SU-DHL-6 (cell line): ENCODE data around the gene USP11.
A peak's percentile ranks its signal among the peaks of the same experiment; 100 is the strongest.

Experiments used
- H2AFZ ChIP-seq: fragments of 200-600 bp; sonication (generic); 2 replicates; pipeline ENCODE4 v1.6.1; 2014; ENCODE audit warnings: low read depth, mild to moderate bottlenecking, moderate library complexity, mixed read lengths, antibody characterized with exemption, low read length; ENCODE audit not compliant: severe bottlenecking
- H3F3A ChIP-seq: fragments of 200-600 bp; shearing (Covaris generic); 2 replicates; pipeline ENCODE4 v1.6.0; 2016; ENCODE audit warnings: antibody characterized with exemption, mild to moderate bottlenecking; ENCODE audit not compliant: insufficient read depth
- H3K27ac ChIP-seq: fragments of 200-600 bp; sonication (generic); 2 replicates; pipeline ENCODE4 v1.5.1; 2016; ENCODE audit warnings: low read depth, mild to moderate bottlenecking, low read length, moderate library complexity, mixed read lengths
- H3K27me3 ChIP-seq: fragments of 200-600 bp; sonication (generic), shearing (Covaris generic); 2 replicates; pipeline ENCODE4 v1.6.0; 2014; ENCODE audit warnings: mild to moderate bottlenecking, low read length
- H3K36me3 ChIP-seq: fragments of 200-600 bp; sonication (generic); 2 replicates; pipeline ENCODE4 v1.6.1; 2014; ENCODE audit warnings: mild to moderate bottlenecking, low read length, mixed read lengths
- H3K4me2 ChIP-seq: fragments of 300-600, 200-600 bp; shearing (Covaris generic), sonication (generic); 2 replicates; pipeline ENCODE4 v1.6.0; 2014; ENCODE audit warnings: low read length, low read depth, mild to moderate bottlenecking; ENCODE audit not compliant: poor library complexity, severe bottlenecking
- H3K4me3 ChIP-seq: fragments of 200-600 bp; sonication (generic); 2 replicates; pipeline ENCODE4 v1.5.1; 2014; ENCODE audit warnings: antibody characterized with exemption, low read length, mild to moderate bottlenecking, mixed read lengths; ENCODE audit not compliant: insufficient read depth, poor library complexity, severe bottlenecking
- H3K79me2 ChIP-seq: fragments of 200-600 bp; sonication (generic); 2 replicates; pipeline ENCODE4 v1.6.1; 2014; ENCODE audit warnings: mild to moderate bottlenecking, low read length, moderate library complexity; ENCODE audit not compliant: insufficient read depth
- H3K9ac ChIP-seq: fragments of 200-600 bp; sonication (generic); 2 replicates; pipeline ENCODE4 v1.7.0; 2014; ENCODE audit warnings: mild to moderate bottlenecking, low read length
- H3K9me2 ChIP-seq: fragments of 200-600 bp; sonication (generic); replicated peaks from 2 replicates; pipeline ENCODE4 v1.6.1; 2014; ENCODE audit warnings: low read length; ENCODE audit not compliant: insufficient read depth
- H3K9me3 ChIP-seq: fragments of 200-600 bp; sonication (generic); 2 replicates; pipeline ENCODE4 v1.6.1; 2014; ENCODE audit warnings: low read length, mixed read lengths; ENCODE audit not compliant: insufficient read depth
- H4K20me1 ChIP-seq: fragments of 200-600 bp; sonication (generic); 2 replicates; pipeline ENCODE4 v1.6.1; 2014; ENCODE audit warnings: low read depth, mild to moderate bottlenecking, antibody characterized with exemption, low read length, moderate library complexity, mixed read lengths
- CTCF ChIP-seq: fragments of 200-600 bp; sonication (generic); IDR thresholded peaks from one replicate; pipeline ENCODE4 v1.5.1; 2017; ENCODE audit warnings: antibody characterized with exemption, mild to moderate bottlenecking, low read length, moderate library complexity; ENCODE audit not compliant: insufficient read depth, poor library complexity, severe bottlenecking
- EZH2phosphoT487 ChIP-seq: fragments of 200-600 bp; sonication (generic), shearing (Covaris generic); conservative IDR thresholded peaks from 2 replicates; pipeline ENCODE4 v1.6.1; 2018; ENCODE audit warnings: mild to moderate bottlenecking, antibody characterized with exemption, low read length, moderate library complexity, mixed read lengths

The USP11 gene

GRCh38 chrX:47232803-47233332 is at the start of gene USP11:
TSS of gene USP11 (plus strand) at chrX:47233009. CDS start at chrX:47233044, 35 bp downstream.
- Histone ChIP-seq H3K9me2 (no peaks in the 10 kb centered on the region), H2AFZ (no peak within 1 kb of the TSS), H3F3A (peaks cover 14% of the 10 kb centered on the region), H3K9me3 (no peaks in the 10 kb centered on the region), H3K27ac (peak within 1 kb of the TSS; percentile 88), H3K36me3 (no peaks in the 10 kb centered on the region), H3K9ac (peak within 1 kb of the TSS; percentile 73), H3K4me3 (peak within 1 kb of the TSS; percentile 84), H3K79me2 (peaks cover 41% of the 10 kb centered on the region), H4K20me1 (no peaks in the 10 kb centered on the region), H3K27me3 (no peaks in the 10 kb centered on the region), H3K4me2 (peak within 1 kb of the TSS; percentile 97)
- TF ChIP-seq CTCF (no peak), EZH2phosphoT487 (no peak)

GRCh38 chrX:47184486-47184885 is 48.3 kb upstream of the USP11 start:
- H2AFZ ChIP-seq = no peak overlapping the region
- H3K27me3 ChIP-seq = no peaks in the 10 kb centered on the region
- no peak for TF ChIP-seq EZH2phosphoT487
- no peak for TF ChIP-seq CTCF
- peaks cover 14% of the 10 kb centered on the region for H3F3A ChIP-seq
- H4K20me1 ChIP-seq = no peaks in the 10 kb centered on the region
- no peak overlapping the region for H3K27ac ChIP-seq
- no peaks in the 10 kb centered on the region for H3K79me2 ChIP-seq
- no peaks in the 10 kb centered on the region for H3K9me3 ChIP-seq
- no peaks in the 10 kb centered on the region for H3K36me3 ChIP-seq
- H3K9ac ChIP-seq = no peak overlapping the region
- H3K4me2 ChIP-seq = no peak overlapping the region
- H3K9me2 ChIP-seq = no peaks in the 10 kb centered on the region
- H3K4me3 ChIP-seq = no peak overlapping the region

GRCh38 chrX:47185241-47185640 is 47.6 kb upstream of the USP11 start:
- Histone ChIP-seq H3K4me2 (no peak overlapping the region), H3K9me3 (no peaks in the 10 kb centered on the region), H4K20me1 (no peaks in the 10 kb centered on the region), H3K4me3 (no peak overlapping the region), H3K27me3 (no peaks in the 10 kb centered on the region), H3K79me2 (no peaks in the 10 kb centered on the region), H3K36me3 (no peaks in the 10 kb centered on the region), H2AFZ (no peak overlapping the region), H3F3A (peaks cover 15% of the 10 kb centered on the region), H3K27ac (no peak overlapping the region), H3K9ac (no peak overlapping the region), H3K9me2 (no peaks in the 10 kb centered on the region)
- TF ChIP-seq EZH2phosphoT487 (no peak), CTCF (no peak)
